Esophagus squamous epithelium (tissue), 4 donors: ENCODE measurements around the gene ABCC1.
A peak's percentile ranks its signal among the peaks of the same experiment; 100 is the strongest.

Experiments
- POLR2A ChIP-seq, 4 donors: fragments of 450-650 bp; IDR thresholded peaks; one replicate each; pipeline ENCODE4 v1.6.1; 2017; ENCODE audit warnings: antibody characterized with exemption in 4 of 4, mild to moderate bottlenecking in 4 of 4, moderate library complexity in 3 of 4
- TF ChIP-seq, protein P1 (sequence below), 6 experiments: fragments of 450-650 bp in 4 of 6; fragments of 200-600 bp in 2 of 6; sonication (generic) in 2 of 6; IDR thresholded peaks; one replicate each; pipeline ENCODE4 v1.5.1; 2016 to 2019; ENCODE audit warnings: antibody characterized with exemption in 6 of 6, mild to moderate bottlenecking in 4 of 6, moderate library complexity in 4 of 6

DNA sequence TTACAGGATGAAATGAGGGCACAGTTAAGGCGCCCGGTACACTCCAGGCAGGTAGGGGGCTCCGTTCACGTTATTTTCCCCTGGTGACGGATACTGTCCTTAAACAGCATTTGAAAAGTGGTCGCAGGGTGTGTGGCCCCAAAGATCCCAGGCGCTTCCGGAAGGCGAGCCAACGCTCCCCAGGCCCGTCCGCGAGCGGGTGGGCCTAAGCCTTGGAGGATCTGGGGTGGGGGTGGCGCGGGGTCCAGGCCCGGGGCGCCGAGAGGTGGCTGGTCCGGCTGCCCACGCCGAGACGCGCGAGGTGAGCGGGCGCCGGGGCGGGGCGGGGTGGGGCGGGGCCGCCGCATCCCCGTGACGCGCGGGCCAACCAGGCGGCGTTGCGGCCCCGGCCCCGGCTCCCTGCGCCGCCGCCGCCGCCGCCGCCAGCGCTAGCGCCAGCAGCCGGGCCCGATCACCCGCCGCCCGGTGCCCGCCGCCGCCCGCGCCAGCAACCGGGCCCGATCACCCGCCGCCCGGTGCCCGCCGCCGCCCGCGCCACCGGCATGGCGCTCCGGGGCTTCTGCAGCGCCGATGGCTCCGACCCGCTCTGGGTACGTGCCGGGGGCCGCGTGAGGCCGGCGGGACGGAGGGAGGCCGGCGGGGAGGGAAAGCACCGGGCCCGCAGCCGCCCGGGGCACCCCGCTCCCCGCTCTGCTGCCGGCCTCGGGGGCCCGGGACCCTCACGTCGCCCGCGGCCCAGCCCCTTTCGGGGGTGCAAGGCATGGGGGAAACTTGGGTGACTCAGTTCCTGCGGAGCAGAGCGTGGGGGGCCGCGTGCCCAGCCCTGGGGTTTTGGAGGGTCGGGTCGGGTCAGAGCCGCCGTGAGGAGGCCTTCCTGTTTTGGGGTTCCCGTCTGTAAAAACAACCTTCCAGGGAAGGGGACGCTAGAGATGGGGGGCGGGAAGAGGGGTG lies at the start of gene ABCC1:
- TF ChIP-seq, protein P1, sequence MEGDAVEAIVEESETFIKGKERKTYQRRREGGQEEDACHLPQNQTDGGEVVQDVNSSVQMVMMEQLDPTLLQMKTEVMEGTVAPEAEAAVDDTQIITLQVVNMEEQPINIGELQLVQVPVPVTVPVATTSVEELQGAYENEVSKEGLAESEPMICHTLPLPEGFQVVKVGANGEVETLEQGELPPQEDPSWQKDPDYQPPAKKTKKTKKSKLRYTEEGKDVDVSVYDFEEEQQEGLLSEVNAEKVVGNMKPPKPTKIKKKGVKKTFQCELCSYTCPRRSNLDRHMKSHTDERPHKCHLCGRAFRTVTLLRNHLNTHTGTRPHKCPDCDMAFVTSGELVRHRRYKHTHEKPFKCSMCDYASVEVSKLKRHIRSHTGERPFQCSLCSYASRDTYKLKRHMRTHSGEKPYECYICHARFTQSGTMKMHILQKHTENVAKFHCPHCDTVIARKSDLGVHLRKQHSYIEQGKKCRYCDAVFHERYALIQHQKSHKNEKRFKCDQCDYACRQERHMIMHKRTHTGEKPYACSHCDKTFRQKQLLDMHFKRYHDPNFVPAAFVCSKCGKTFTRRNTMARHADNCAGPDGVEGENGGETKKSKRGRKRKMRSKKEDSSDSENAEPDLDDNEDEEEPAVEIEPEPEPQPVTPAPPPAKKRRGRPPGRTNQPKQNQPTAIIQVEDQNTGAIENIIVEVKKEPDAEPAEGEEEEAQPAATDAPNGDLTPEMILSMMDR (IDR thresholded peaks at IDR 0.05), result no peak
- peak in 1 of 4 donors; percentile 23 for TF ChIP-seq POLR2A (IDR thresholded peaks at IDR 0.05)
